Bronchial epithelial cell (primary cell): ENCODE measurements around the gene KIF21B. TPM values are rescaled to one million over a fixed set of nuclear protein-coding genes. Genes with fewer than 3 reads are reported as not detected.

Experiments
- DNase-seq: peaks from one replicate; pipeline ENCODE4 v3.0.0-alpha.2; 2010; ENCODE audit warnings: low read depth
- FAIRE-seq: peaks from 2 replicates; lab custom pipeline; 2011; peaks lifted over from hg19 to GRCh38; lab: Jason Lieb, UNC
- H3K27me3 ChIP-seq: 2 replicates; pipeline ENCODE4 v1.5.1; 2011; ENCODE audit warnings: low read length; ENCODE audit not compliant: control insufficient read depth, insufficient read depth
- H3K36me3 ChIP-seq: 2 replicates; pipeline ENCODE4 v1.5.1; 2011; ENCODE audit warnings: low read length; ENCODE audit not compliant: control insufficient read depth, insufficient read depth
- H3K4me3 ChIP-seq: 2 replicates; pipeline ENCODE4 v1.5.1; 2011; ENCODE audit warnings: mild to moderate bottlenecking, low read depth, low read length, control low read depth
- CTCF ChIP-seq: IDR thresholded peaks from 2 replicates; pipeline ENCODE4 v1.5.1; 2011; ENCODE audit warnings: mild to moderate bottlenecking, moderate library complexity, low read length, control low read depth, inconsistent platforms; ENCODE audit not compliant: insufficient read depth, severe bottlenecking
- total RNA-seq: library from RNA; depleted of rRNA; stranded (reverse); fragments of >200 nt; gene quantifications from 2 replicates; pipeline ENCODE4 v1.2.1, GENCODE V29; 2014

Gene KIF21B
- total RNA-seq, 1 donor from 2014 or later = 4.2 TPM

GRCh38 chr1:201013031-201013485 is 10.5 kb downstream of the KIF21B start:
- FAIRE-seq (no peak), DNase-seq (no peak)
- no peaks in the 10 kb centered on the region for H3K27me3 ChIP-seq
- no peaks in the 10 kb centered on the region for H3K36me3 ChIP-seq
- no peak for TF ChIP-seq CTCF
- no peak overlapping the region for H3K4me3 ChIP-seq

DNA sequence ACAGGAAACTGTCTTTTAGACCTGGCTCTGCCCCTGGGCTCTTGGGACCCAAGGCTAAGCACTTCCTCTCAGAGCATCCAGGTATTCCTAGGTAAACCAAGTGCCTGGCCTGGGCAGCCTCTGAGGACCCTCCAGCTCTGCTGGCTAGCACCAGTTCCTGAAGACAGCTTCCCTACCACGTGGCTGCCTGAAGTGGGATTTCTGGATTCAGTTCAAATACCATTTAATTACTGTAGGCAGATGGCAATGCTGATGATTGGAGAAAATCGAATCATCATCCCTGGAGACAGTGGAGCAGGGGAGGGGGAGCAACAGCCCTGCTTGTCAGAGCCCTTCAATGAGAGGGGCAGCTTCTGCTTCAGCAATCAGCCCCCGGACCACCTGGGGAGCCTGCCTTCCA is 11.9 kb downstream of the KIF21B start:
- no peak for FAIRE-seq
- TF ChIP-seq CTCF = no peak
- Histone ChIP-seq H3K4me3 (no peak overlapping the region), H3K27me3 (no peaks in the 10 kb centered on the region), H3K36me3 (no peaks in the 10 kb centered on the region)
- no peak for DNase-seq

DNA sequence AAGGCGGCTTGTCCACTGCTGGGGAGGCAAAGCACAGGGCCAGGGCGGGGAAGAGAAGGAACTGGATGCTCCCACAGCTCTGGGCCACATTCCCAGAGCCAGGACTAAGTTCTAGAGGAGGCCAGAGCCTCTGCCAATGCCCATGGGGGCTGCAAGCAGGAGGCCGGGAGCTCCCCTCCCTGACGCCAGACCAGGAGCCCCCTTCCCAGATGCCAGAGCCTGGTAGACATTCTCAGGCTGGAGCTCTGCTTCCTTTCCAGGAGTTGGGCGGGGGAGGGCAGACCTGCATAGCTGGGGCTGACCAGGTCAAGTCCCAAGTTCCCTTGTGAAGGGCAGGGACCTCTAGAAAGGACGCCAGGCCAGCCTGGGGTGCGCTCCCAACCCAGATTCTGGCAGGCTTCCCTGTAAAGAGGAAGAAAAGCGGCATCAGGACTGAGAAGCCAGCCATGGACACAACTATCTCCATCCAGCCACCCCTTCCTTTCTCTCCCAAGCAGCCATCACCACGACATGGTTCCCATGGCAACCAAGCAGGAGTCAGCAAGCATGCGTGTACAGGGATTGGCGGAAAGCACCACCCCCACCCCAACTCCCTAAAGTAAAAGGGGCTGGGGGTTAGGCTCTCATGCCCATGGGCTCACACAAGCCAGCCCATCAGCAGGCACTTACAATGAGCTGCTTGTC is 13.4 kb downstream of the KIF21B start:
- DNase-seq (no peak), FAIRE-seq (no peak)
- Histone ChIP-seq H3K36me3 (no peaks in the 10 kb centered on the region), H3K27me3 (no peaks in the 10 kb centered on the region), H3K4me3 (no peak overlapping the region)
- TF ChIP-seq CTCF = no peak

DNA sequence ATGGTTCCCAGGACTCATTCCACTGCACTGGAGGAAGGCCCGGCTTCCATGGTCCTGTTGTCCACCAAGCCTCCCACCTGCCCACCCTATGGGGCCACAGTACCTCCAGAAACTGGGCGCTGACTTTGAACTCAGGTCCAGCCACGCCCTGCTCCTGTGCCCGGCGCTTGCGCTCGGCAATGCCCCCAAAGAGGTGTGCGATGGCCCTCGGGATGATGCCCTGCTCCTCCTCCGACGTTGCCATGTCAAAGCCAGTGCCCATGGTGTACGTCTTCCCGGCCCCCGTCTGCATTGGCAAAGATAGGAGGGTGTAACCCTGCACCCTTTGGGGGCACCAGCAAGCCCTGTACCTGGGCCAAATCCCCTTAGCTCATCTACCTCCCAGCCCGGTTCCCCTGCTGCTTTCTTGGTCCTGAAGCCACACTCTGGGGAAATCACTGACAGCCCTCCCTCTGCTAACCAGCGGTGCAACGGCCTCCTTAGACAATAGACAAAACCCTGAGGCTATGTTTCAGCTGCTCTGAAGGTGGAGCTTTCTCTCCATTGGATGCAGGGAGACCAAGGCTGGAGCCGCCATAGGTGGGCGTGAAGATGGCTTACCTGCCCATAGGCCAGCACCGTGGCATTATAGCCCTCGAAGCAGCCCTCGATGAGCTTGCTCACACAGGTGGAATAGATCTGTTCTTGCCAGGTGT is 14.7 kb downstream of the KIF21B start:
- Histone ChIP-seq H3K36me3 (no peaks in the 10 kb centered on the region), H3K27me3 (no peaks in the 10 kb centered on the region), H3K4me3 (no peak overlapping the region)
- DNase-seq (no peak), FAIRE-seq (no peak)
- no peak for TF ChIP-seq CTCF

- no peak for TF ChIP-seq CTCF
- Histone ChIP-seq H3K4me3 (no peak overlapping the region), H3K27me3 (no peaks in the 10 kb centered on the region), H3K36me3 (no peaks in the 10 kb centered on the region)
- FAIRE-seq (peak; percentile 88), DNase-seq (no peak)
Measured at GRCh38 chr1:201007481-201007880, 16.0 kb downstream of the KIF21B start.
